GM10266 (cell line): ENCODE data around the gene KAT7.

Experiments used
- DNase-seq: peaks from one replicate; pipeline ENCODE4 v3.0.0; 2012; ENCODE audit errors: extremely low spot score
- TF ChIP-seq, protein P1 (sequence below): IDR thresholded peaks from 2 replicates; pipeline ENCODE4 v1.5.1; 2012; ENCODE audit warnings: mild to moderate bottlenecking, low read depth; ENCODE audit not compliant: control insufficient read depth, insufficient read depth; ENCODE audit errors: missing control alignments

Gene KAT7

GRCh38 chr17:49788478-49789242, at the start of gene KAT7:
Gene KAT7 (plus strand): TSS chr17:49788681. CDS start chr17:49788835, 154 bp downstream.
- TF ChIP-seq, protein P1, sequence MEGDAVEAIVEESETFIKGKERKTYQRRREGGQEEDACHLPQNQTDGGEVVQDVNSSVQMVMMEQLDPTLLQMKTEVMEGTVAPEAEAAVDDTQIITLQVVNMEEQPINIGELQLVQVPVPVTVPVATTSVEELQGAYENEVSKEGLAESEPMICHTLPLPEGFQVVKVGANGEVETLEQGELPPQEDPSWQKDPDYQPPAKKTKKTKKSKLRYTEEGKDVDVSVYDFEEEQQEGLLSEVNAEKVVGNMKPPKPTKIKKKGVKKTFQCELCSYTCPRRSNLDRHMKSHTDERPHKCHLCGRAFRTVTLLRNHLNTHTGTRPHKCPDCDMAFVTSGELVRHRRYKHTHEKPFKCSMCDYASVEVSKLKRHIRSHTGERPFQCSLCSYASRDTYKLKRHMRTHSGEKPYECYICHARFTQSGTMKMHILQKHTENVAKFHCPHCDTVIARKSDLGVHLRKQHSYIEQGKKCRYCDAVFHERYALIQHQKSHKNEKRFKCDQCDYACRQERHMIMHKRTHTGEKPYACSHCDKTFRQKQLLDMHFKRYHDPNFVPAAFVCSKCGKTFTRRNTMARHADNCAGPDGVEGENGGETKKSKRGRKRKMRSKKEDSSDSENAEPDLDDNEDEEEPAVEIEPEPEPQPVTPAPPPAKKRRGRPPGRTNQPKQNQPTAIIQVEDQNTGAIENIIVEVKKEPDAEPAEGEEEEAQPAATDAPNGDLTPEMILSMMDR, result no peak
- peak; percentile 93 for DNase-seq

- TF ChIP-seq, protein P1, result no peak
- DNase-seq, result peak; percentile 45
These were observed 48.7 kb upstream of the KAT7 start for GRCh38 chr17:49739641-49740271.

DNA sequence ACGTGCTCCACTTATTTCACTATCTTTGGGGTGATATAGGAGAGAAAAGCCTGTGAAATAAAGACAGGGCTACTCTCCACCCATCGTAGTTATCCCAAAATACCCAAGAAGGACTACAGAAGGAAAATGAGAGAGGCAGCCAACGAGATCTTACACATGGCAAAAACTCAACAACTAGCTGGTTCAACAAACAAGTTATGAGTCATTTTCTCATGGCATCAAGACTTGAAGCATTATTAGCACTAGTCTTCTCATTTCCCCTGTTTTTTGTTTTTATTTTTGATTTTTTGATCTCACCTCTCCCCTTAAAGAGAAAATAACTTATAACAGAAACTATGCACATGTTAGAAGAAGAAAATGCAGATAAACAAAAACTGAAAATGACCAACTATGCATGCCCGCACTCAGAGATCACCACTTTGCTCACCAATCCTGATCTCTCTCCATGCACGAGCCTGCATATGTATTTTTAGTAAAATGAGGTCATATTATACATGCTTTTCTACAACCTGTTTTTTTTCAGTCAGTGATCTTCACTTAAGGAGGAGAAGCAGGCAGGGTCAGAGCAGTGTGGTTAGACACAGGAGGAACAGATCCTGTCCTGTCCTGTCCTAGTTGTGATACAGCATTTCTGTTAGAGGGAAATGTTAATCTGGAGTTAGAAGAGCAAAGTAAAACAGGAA, 47.3 kb upstream of the KAT7 start:
- DNase-seq, result peak; percentile 42

DNA sequence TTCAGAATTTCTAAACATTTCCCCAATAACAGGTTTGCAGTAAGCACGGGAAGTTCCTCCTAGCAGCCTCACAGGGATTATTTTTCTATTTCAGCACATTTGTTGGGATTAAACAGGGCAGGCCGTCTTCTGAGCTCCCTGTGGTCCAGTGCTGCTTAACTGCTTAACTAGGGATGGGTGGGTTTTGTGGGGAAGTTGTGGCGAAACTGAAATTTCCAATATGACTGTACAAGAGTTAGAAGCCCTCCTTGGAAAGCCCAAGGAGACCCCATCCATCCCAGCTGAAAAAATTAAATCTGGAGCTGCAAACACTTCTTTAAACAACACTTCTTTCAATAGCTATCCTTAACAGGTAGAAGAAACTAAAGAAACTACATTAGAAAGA, 46.8 kb upstream of the KAT7 start:
- DNase-seq, result no peak
- TF ChIP-seq, protein P1, result no peak

More for the DNA sequence above, 47.3 kb upstream of the KAT7 start:
- TF ChIP-seq, protein P1, result no peak

DNA sequence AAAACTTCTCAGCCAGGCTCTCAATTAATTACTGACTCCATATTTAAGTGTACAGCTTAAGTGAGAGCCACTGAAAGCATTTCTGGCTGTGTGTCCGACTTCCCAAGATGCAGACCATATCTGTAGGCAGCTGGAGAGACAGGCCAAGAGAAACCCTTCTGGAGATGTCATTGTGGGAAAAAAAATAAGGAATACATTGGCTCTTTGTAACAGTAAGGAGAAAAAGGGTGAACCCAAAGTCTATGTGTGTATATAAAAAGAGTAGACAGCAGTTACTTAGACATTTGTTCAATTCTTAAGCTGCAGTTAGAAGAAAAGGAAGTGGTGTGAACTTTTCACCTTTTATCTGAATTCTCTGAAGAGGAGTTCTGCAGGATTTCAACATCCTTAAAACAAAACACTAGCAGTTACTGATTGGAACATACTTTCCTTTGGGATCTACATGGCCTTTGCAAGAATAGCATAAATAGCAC, 46.3 kb upstream of the KAT7 start:
- TF ChIP-seq, protein P1, result no peak
- DNase-seq, result no peak

- TF ChIP-seq, protein P1, result no peak
- DNase-seq, result no peak
These were observed 43.0 kb upstream of the KAT7 start for GRCh38 chr17:49745175-49746139.
